GM18507 (cell line): Measurements from ENCODE around the gene SPARC.

Experiments used
- DNase-seq: peaks from one replicate; pipeline ENCODE4 v3.0.0; 2011; ENCODE audit warnings: low read depth; ENCODE audit not compliant: insufficient read length; ENCODE audit errors: extremely low spot score
- FAIRE-seq: peaks from 2 replicates; lab custom pipeline; 2011; peaks lifted over from hg19 to GRCh38; lab: Jason Lieb, UNC

The SPARC gene

DNA sequence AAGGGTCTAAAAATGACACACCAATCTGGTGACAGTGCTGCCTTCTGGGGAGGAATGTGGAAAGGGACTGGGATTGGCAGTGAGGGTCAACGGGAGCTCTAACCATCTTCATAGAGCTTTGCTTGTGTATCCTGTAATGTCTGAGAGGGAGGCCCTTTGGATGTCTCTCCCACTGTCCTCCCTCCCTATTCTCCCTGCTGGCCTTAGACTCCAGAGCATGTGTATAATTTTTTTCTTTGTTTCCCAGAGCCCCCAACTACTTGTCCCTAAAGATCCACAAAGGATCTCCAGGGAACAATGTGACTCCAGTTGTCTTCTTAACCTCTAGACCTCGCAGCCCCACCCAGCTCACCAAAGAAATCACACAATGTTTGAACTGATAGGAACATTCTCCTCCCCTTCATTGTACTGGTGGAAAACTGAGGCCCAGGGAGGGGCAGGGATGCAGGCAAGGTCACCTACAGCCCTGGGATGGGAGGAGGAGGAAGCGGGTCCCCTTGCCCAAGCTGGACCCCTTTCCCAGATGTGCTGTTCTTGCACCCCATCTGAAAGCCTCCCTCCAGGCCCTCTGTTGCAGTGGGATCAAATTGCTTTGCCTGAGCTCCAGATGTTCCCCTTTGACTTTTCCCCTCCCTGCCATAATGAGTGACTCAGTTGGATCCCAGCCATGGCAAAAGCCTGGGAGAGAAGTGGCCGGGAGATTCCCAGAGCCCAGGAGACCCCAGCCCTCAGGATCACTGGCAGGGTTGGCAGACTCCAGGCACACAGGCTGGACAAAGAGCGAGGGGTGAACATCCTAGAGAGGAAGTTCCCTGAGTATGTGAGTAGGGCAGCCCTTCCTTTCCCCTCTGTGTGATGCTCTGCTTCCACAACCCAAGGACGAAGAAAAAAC, 21.8 kb downstream of the SPARC start:
- FAIRE-seq: no peak

DNA sequence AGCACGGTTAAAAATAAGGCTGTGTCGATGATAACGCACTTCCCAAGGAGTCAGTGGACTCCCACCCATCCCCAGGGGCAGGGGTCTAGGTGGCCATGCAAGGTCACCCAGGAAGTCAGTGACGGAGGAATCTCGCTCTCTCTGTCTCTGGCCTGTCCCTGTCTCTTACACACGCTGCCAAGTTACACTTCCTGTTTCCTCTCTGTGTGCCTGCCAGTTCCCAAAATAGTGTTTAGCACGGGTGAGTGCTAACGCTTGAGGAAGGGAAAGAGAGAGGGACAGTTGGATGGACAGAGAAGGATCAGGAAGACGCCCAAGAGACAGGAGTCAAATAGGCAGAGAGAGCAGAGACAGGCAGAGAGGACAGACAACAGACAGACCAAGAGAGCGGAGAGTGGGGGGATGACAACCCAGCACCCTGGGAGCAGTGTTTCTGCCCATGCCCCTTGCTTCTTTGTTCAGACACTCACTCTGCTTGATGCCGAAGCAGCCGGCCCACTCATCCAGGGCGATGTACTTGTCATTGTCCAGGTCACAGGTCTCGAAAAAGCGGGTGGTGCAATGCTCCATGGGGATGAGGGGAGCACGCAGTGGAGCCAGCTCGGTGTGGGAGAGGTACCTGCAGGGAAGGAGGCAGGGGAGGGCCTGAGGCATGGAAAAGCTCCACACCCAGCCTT, 23.0 kb downstream of the SPARC start:
- FAIRE-seq (no peak), DNase-seq (no peak)

More for the DNA sequence above, 21.8 kb downstream of the SPARC start:
- no peak for DNase-seq

GRCh38 chr5:151662805-151663204, 23.9 kb downstream of the SPARC start:
- FAIRE-seq (peak; percentile 88), DNase-seq (no peak)

DNA sequence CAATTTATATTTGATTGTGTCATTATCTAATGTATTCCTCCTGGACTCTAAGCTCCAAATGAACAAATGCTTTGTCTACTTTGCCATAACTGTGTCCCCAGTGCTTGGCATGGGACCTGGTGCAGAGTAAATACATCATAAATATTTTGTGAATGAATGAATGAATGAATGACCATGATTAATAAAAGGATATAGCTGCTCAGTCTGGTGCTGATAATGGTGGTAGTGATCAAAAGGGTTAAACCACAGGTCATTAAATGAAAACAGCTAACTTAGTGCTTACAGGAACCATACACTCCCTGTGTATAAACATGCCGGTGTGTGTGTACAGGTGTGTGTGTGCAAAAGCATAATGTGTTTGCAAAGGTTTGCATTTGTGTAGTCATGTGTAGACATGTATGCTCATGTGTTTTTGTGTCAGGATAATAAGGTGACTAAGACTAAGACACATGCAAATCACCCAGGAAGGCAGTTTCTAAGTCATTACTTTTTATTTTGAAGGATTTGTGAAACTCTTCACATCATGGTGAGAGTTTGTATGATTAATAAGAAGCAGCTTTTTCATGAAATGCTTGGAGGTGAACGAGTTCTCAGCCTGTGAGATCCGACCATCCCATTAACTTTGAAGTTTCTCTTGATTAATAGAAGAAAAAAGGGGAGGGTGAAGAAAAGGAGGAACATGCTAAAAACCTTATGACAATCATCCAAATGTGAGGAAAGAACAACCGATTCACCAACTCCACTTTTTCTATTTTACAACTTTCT, 24.6 kb downstream of the SPARC start:
- DNase-seq (no peak), FAIRE-seq (no peak)

DNA sequence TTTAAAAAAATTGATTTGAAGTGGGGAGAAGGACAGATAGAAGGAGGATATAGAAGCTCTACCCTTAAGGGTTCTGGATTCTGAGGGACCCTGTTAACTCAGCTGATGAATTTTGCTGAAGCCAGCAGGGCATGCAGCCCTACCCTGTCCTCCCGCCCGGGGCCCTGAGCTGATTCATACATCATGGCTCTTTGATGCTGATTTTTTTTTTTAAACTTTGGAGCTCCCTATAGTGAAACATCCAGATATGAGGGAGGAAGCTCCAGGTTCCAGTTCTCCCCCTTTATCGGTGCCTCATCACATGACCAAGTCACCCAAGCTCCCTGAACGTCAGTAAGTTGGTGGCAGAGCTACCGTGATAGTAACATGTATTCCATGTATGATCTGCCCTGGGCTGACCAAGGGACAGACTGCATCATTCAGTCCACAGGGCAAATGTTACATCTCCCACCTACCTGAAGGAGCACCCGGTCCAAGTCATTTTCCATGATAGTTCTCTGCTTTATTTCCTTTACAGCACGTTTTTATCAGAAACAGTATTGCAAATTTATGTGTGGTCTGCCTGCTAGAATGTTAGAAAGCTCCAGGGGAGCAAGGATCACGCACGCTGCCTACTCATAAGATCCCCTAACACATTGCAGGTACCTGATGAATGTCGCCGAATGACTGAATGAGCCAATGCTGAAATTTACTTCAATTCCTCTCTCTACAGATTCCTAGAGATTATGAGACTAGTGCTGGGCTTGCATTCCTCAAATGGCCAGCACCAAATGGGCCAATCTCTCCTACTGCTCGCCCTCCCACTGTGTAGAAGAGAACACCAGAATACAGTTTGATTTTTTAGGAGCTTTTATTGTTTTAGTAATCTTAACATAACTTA, 25.9 kb downstream of the SPARC start:
- DNase-seq: no peak
- FAIRE-seq: no peak

GRCh38 chr5:151659001-151659754, 27.5 kb downstream of the SPARC start:
- FAIRE-seq: peak; percentile 80
- DNase-seq: peak; percentile 44

GRCh38 chr5:151657114-151657513, 29.6 kb downstream of the SPARC start:
- no peak for FAIRE-seq
- DNase-seq: no peak

DNA sequence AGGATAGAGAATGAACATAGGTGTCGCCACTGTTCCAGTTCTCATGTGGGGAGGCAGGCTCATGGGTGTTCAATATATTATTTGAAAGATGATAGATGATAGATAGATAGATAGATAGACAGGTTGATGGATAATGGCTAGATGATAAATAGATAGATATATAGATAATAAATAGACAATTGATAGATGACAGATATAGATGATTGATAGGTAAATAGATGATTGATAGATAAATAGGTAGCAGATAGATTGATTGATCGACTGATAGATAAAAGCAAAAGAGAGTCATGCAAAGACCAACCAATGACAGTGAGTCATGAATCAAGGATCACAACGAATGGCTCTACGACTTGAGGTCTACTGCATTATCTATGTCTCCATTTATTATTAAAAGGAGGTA, 30.4 kb downstream of the SPARC start:
- DNase-seq: no peak
- no peak for FAIRE-seq

DNA sequence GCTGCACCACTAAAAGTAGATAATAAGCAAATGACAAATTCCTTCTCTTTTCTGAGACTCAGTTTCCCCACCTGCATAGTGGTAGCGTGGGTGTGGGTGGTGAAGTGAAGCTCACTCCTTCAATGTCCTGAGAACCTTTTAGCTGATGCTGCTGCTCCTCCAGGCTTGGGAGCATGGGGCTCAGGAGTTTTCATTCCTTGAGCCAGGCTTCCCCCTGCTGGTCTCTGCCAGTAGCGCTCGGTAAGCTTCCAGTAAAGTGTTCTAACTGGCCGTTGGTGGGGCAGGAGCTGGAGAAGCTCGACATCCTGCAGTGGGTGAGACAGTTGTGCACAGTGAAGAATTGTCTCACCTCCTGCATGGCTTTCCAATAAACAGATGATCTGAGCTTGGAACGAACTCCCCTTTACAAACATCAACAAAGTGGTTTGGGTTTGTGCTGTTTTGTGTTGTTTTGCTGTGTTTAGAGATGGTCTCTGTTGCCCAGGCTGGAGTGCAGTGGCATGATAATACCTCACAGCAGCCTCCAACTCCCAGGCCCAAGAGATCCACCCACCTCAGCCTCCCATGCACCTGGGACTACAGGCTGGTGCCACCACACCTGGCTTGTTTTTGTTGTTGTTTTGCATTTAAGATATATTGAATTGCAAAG, 34.6 kb downstream of the SPARC start:
- FAIRE-seq: peak; percentile 90
- DNase-seq: peak; percentile 61

- no peak for FAIRE-seq
These were observed 37.7 kb downstream of the SPARC start for GRCh38 chr5:151648988-151649387.

GRCh38 chr5:151648089-151648488, 38.6 kb downstream of the SPARC start:
- FAIRE-seq (no peak), DNase-seq (no peak)

More at GRCh38 chr5:151648988-151649387, 37.7 kb downstream of the SPARC start:
- DNase-seq: no peak

GRCh38 chr5:151647320-151647861, 39.3 kb downstream of the SPARC start:
- no peak for FAIRE-seq
- DNase-seq: no peak

DNA sequence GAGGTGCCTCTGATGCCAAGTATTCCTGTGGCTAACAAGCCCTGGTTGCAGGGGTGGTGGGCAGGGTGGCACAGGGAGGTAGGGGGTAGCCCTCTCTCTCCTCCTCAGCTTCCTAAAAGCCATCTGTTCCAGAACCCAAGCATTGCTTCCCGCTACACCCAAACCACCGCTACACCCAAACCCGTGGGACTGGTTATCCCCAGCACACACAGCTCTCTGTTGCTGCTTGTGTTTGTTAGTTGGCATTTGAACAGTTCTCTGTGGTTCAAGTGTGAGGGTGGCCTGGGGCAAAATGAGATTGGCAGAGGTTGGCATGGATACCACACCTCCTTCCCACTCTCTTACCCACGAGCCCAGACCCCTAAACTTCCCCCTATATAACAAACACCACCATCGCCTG, 40.4 kb downstream of the SPARC start:
- no peak for FAIRE-seq
- no peak for DNase-seq

DNA sequence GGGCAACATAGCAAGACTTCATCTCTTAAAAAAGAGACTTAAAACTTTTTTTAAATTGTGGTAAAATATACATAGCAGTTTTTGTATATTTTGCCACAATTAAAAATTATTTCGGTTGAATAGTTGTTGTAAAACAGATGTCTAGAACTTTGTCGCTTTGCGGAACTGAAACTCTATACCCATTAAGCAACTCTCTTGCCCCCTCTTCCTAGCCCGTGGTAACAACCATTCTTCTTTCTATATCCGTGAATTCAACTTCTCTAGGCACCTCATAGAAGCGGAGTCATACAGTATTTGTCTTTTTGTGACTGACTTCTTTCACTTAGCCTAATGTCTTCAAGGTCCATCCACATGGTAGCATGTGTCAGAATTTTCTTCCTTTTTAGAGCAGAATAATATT, 43.3 kb downstream of the SPARC start:
- FAIRE-seq (no peak), DNase-seq (no peak)

DNA sequence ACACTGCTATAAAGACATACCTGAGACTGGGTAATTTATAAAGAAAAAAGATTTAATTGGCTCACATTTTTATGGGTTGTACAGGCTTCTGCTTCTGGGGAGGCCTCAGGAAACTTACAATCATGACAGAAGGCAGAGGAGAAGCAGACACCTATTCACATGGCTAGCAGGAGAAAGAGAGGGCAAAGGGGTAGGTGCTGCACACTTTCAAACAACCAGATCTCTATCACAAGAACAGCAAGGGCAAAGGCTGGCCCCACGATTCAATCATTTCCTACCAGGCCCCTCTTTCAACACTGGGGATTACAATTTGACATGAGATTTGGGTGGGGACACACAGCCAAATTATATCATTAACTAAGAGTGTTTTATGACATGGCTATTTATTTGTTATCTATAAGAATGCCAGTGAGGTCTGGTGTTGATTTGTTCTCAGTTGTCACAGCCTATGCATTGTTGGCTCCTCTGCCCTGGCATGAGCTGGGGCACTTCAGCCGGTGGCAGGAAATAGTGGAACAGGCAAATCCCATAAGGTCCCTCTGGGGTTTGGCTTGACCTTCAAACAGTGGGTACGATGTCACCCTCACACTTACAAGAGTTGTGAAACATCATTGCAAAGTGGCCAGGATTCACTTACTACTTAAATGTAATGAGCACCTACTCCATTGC, 44.1 kb downstream of the SPARC start:
- FAIRE-seq (no peak), DNase-seq (no peak)

DNA sequence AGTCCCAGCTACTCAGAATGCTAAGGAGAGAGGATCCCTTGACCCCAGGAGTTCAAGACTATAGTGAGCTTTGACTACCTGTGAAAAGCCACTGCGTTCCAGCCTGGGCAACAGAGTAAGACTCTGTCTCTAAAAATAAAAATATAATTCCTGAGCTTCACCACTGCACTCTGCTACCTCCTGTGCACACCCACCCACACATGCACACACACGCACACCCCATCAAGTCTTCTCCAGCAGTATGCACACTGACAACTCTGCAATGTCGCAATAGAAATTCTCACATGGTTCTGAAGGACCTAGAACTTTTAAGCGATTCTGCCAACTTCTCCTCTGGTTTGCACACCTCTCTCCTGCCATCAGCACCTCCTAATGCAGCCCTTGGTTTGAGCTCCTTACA, 48.1 kb downstream of the SPARC start:
- DNase-seq (no peak), FAIRE-seq (no peak)

DNA sequence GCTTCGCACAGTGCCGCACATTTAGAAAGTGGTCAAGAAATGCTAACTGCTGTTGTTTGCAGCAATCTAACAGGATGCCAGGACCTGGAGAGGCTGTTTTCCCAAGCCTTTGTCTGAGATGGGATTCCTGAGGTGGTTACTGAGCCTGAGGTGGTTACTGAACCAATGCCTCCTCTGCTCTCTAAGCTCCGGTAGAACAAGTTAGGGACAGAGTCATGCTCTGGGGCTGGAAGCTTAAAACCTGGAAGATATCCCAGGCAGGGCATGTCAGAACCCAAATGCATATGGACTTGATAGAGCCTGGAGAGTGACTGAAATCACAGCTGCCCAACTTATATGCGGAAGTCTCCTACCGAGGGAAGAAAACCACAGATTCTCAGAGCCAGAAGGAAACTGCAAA, 49.0 kb downstream of the SPARC start:
- DNase-seq (no peak), FAIRE-seq (no peak)
